Loucy (cell line): Measurements from ENCODE around the gene CARD19.

Source experiments
- CTCF ChIP-seq: fragments of 200-600 bp; sonication (generic); conservative IDR thresholded peaks from 2 replicates; pipeline ENCODE4 v1.5.1; 2014; ENCODE audit warnings: mild to moderate bottlenecking, antibody characterized with exemption, low read length
- EZH2phosphoT487 ChIP-seq: fragments of 200-600 bp; IDR thresholded peaks from 2 replicates; pipeline ENCODE4 v1.6.1; 2018; ENCODE audit warnings: antibody characterized with exemption, mild to moderate bottlenecking, moderate library complexity, borderline replicate concordance

GRCh38 chr9:93059011-93059714 is 36.9 kb upstream of the CARD19 start:
- TF ChIP-seq CTCF (no peak), EZH2phosphoT487 (no peak)
